ENCODE measurements around the gene PCBP3. TPM values are rescaled to one million over a fixed set of nuclear protein-coding genes. Genes with fewer than 3 reads are reported as not detected.

PCBP3 gene
- total and polyA plus RNA-seq, 2 experiments from 2014 or later, result 3.4 to 4.3 TPM

DNA sequence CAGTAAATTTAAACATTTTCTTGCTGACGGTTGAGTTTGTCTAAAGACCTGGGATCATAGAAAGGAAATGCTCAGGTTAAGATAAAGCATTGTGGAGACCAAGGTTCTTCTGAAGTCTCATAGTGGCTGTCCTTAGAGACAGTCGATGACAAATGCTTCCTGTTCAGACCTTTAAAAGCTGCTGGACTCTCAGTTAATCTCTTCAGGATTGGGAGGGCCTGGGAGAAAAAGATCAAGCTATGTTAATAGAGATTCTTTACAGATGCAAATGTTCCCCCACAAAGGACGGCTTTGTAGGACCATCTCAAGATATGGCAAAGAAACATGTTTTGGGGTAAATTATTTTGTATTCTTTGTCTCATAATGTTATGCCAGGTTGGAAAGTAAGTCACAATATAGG lies 213.4 kb downstream of the PCBP3 start:
- Histone ChIP-seq H3K27me3 (no peaks in the 10 kb centered on the region), H3K9me3 (ENCODE audit: low read depth) (no peaks in the 10 kb centered on the region), H3K4me3 (no peak overlapping the region), H3K36me3 (no peaks in the 10 kb centered on the region), H3K4me1 (ENCODE audit: low read depth) (no peaks in the 10 kb centered on the region), H3K27ac (no peak overlapping the region)
- DNase-seq (ENCODE audit: low read depth in 1 of 2, low spot score in 1 of 2), result no peak
- TF ChIP-seq CTCF (IDR thresholded peaks at IDR 0.05; ENCODE audit: low read depth, low read length), result no peak

DNA sequence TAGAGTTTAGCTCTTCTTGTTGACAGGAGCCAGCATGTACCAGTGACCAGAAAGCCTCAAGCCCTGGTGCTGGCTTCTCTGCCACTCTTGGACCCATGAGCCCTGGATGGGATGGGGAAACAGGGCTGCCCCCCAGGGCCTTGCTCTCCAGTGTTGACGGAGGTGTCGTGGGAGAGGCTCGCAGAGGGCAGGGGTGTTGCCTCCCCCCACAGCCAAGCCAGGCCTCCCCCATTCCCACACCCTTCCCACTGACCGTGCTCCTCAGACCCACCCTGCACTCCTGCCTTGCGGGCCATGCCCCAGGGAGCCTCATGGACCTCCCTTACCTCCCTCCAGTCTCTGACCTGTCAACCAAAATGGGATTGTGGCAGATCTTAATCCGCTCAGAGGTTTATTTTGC lies 214.2 kb downstream of the PCBP3 start:
- no peaks in the 10 kb centered on the region for H3K4me1 ChIP-seq (ENCODE audit: low read depth)
- no peak for DNase-seq (ENCODE audit: low read depth in 1 of 2, low spot score in 1 of 2)
- TF ChIP-seq CTCF (IDR thresholded peaks at IDR 0.05; ENCODE audit: low read depth, low read length), result no peak

DNA sequence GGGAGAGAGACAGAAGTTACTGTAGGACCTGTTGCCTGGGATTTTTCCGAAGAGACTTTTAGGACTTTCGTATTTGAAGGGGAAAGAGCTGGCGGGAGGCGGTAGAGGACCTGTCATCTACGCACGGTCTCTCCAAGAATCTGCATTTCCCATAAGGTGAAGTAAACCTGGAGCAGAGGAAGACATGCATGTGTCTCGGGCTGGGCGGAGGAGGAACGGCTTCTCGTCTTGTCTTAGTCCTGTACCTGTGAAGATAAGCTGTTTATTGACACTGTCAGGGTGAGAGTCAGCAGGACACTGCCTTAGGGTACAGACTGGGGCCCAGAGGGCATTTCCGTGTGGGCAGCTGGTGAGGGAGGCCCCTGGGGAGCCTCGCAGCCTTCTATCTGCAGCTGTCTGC lies 214.7 kb downstream of the PCBP3 start:
- no peaks in the 10 kb centered on the region for H3K27me3 ChIP-seq
- no peaks in the 10 kb centered on the region for H3K4me1 ChIP-seq (ENCODE audit: low read depth)
- TF ChIP-seq CTCF (IDR thresholded peaks at IDR 0.05; ENCODE audit: low read depth, low read length), result no peak
- no peak overlapping the region for H3K4me3 ChIP-seq
- H3K36me3 ChIP-seq, result no peaks in the 10 kb centered on the region
- no peak for DNase-seq (ENCODE audit: low read depth in 1 of 2, low spot score in 1 of 2)
- no peaks in the 10 kb centered on the region for H3K9me3 ChIP-seq (ENCODE audit: low read depth)
- H3K27ac ChIP-seq, result no peak overlapping the region

More for the DNA sequence above, 214.2 kb downstream of the PCBP3 start:
- no peaks in the 10 kb centered on the region for H3K36me3 ChIP-seq
- no peaks in the 10 kb centered on the region for H3K27me3 ChIP-seq
- no peak overlapping the region for H3K27ac ChIP-seq
- H3K4me3 ChIP-seq, result no peak overlapping the region
- no peaks in the 10 kb centered on the region for H3K9me3 ChIP-seq (ENCODE audit: low read depth)

DNA sequence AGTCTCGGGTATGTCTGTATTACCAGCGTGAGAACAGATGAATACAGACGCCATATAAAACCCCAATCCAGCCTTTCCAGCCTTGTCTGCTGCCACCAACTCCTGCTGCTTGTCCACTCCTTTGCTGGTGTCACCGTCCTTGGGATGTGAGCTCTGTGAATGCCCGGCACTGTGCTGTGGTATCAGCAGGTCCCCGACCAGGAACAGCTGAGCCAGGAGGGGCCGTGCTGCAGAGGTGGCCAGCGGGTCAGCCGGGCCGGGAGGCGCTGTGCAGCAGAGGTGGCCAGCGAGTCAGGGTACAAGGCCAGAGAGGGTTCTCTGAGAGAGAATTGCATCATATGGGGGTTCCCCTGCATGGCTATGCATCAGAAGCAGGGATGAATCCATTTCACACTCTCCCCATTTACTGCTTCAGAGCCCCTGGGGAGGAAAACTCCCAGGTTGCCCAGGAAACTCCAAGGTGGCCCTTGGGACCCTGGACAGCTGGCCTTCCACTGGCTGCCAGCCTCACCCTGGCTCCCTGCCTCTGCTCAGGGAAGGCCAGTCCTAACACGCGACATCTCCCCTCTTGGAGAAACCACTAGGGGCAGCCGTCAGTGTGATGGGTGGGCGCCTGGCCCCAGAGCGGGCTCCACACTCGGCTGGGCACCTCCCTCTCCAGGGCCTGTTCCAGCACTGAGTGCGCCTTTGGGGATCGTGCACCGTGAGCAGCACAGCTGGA lies 215.7 kb downstream of the PCBP3 start:
- Histone ChIP-seq H3K9me3 (ENCODE audit: low read depth) (no peaks in the 10 kb centered on the region), H3K27ac (no peak overlapping the region), H3K4me3 (no peak overlapping the region), H3K36me3 (no peaks in the 10 kb centered on the region), H3K27me3 (no peaks in the 10 kb centered on the region), H3K4me1 (ENCODE audit: low read depth) (no peaks in the 10 kb centered on the region)
- no peak for TF ChIP-seq CTCF (IDR thresholded peaks at IDR 0.05; ENCODE audit: low read depth, low read length)
- DNase-seq (ENCODE audit: low read depth in 1 of 2, low spot score in 1 of 2), result no peak

DNA sequence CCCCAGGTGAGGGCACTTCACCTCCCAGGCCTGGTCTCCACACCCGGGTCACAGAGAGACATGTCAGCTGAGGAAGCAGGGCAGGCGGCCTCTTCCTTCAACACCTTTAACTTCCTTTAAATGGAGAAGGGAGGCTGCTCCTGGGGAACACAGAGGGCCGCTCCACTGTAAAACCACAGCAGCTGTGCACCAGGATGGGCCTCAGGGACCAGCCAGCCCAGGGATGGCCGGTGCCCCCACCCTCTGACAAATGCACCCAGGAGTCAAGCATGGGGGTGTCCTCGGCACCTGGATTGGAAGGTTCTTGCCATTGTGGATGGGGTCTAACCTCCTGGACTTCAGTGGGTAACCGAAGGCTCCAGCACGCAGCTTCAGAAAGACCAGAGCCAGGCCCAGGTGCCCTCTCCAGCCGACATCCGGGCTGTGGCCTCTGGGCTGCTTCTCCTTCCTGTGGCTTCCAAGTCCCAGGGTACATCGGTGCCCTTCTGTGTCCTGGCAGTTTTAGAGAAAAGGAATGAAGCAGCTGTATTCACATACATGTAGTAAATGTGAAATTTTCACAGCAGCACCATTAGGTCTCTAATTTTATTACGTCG lies 216.3 kb downstream of the PCBP3 start:
- Histone ChIP-seq H3K27ac (no peak overlapping the region), H3K9me3 (ENCODE audit: low read depth) (no peaks in the 10 kb centered on the region), H3K27me3 (no peaks in the 10 kb centered on the region), H3K36me3 (no peaks in the 10 kb centered on the region), H3K4me1 (ENCODE audit: low read depth) (no peaks in the 10 kb centered on the region), H3K4me3 (no peak overlapping the region)
- no peak for DNase-seq (ENCODE audit: low read depth in 1 of 2, low spot score in 1 of 2)
- no peak for TF ChIP-seq CTCF (IDR thresholded peaks at IDR 0.05; ENCODE audit: low read depth, low read length)
